ENCODE data around the gene TIMM23.
"Not testable (repeated sequence)": the region's sequence is repeated elsewhere in the genome, so short reads cannot be mapped to it uniquely, and the experiment has no call there.

Gene TIMM23

GRCh38 chr10:45972106-45972812 lies at the start of gene TIMM23:
Gene TIMM23, plus strand, starts transcription at chr10:45972489. Its CDS starts 136 bp downstream, at chr10:45972625.
- DNase-seq, result peak; percentile 86 to 88

GRCh38 chr10:45926790-45927189 lies 45.5 kb upstream of the TIMM23 start:
- not testable (repeated sequence) for DNase-seq

GRCh38 chr10:45931305-45931704 lies 41.0 kb upstream of the TIMM23 start:
- not testable (repeated sequence) for DNase-seq

- not testable (repeated sequence) for DNase-seq
These were observed 37.5 kb upstream of the TIMM23 start for GRCh38 chr10:45934788-45935187.

GRCh38 chr10:45939176-45939697 lies 33.1 kb upstream of the TIMM23 start:
- DNase-seq, result not testable (repeated sequence)

- not testable (repeated sequence) for DNase-seq
These were observed 31.1 kb upstream of the TIMM23 start for GRCh38 chr10:45941196-45941595.

GRCh38 chr10:45945476-45945875 lies 26.8 kb upstream of the TIMM23 start:
- DNase-seq, result not testable (repeated sequence)

GRCh38 chr10:45947363-45947762 lies 24.9 kb upstream of the TIMM23 start:
- not testable (repeated sequence) for DNase-seq

- DNase-seq, result not testable (repeated sequence)
These were observed 23.5 kb upstream of the TIMM23 start for GRCh38 chr10:45948801-45949200.

GRCh38 chr10:45954367-45954766 lies 17.9 kb upstream of the TIMM23 start:
- not testable (repeated sequence) for DNase-seq

- not testable (repeated sequence) for DNase-seq
These were observed 15.7 kb upstream of the TIMM23 start for GRCh38 chr10:45956634-45957033.

- not testable (repeated sequence) for DNase-seq
These were observed 14.4 kb upstream of the TIMM23 start for GRCh38 chr10:45957928-45958327.

GRCh38 chr10:45962686-45963452 lies 9.4 kb upstream of the TIMM23 start:
- not testable (repeated sequence) for DNase-seq

GRCh38 chr10:45971019-45971418 lies 1.3 kb upstream of the TIMM23 start:
- DNase-seq, result not testable (repeated sequence)

GRCh38 chr10:45971742-45972105 lies 565 bp upstream of the TIMM23 start:
- DNase-seq, result peak in 1 of 2 donors; percentile 0

- DNase-seq, result peak in 1 of 2 donors; percentile 1
These were observed 502 bp downstream of the TIMM23 start for GRCh38 chr10:45972813-45973169.

GRCh38 chr10:45974041-45974440 lies 1.8 kb downstream of the TIMM23 start:
- DNase-seq, result not testable (repeated sequence)

- not testable (repeated sequence) for DNase-seq
These were observed 6.3 kb downstream of the TIMM23 start for GRCh38 chr10:45978554-45978953.

GRCh38 chr10:45981367-45981766 lies 9.1 kb downstream of the TIMM23 start:
- not testable (repeated sequence) for DNase-seq

- DNase-seq, result peak; percentile 43 to 66
These were observed 11.4 kb downstream of the TIMM23 start for GRCh38 chr10:45983538-45984186.

GRCh38 chr10:45984473-45984872 lies 12.2 kb downstream of the TIMM23 start:
- not testable (repeated sequence) for DNase-seq

- not testable (repeated sequence) for DNase-seq
These were observed 13.3 kb downstream of the TIMM23 start for GRCh38 chr10:45985590-45985989.

GRCh38 chr10:45997557-45997956 lies 25.3 kb downstream of the TIMM23 start:
- no peak for DNase-seq
